ENCODE data around the gene TJAP1.

Gene TJAP1

DNA sequence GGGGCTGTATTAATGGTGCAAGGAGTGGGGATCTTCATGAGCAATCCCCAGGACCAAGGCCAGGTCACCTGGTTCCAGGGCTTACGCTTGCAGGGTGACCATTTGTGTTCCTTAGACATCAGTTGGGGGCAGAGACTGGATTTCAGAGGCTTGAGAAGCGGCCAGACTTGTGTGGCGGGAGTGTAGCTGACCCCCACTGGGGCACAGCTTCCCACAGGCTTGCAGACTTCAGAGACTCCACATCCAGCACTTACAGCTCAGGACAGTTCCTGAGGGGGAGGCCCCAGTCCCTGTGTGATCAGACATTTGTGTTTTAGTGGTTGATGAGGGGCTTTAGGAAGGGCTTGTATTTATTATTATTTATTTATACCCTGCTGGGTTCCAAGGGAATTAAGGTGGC lies 15.3 kb downstream of the TJAP1 start:
- Histone ChIP-seq H3K9me2 (ENCODE audit: low read depth, low read length) (no peaks in the 10 kb centered on the region), H3K79me2 (ENCODE audit: insufficient read depth, low read length) (no peaks in the 10 kb centered on the region), H3K4me2 (ENCODE audit: low read length) (no peak overlapping the region), H2AFZ (ENCODE audit: low read length) (no peak overlapping the region), H3K9me3 (ENCODE audit: low read length) (no peaks in the 10 kb centered on the region), H3K36me3 (ENCODE audit: insufficient read depth, low read length) (no peaks in the 10 kb centered on the region), H3F3A (ENCODE audit: insufficient read depth, low read length) (no peaks in the 10 kb centered on the region), H3K4me3 (ENCODE audit: low read depth, low read length, poor library complexity, severe bottlenecking) (no peak overlapping the region), H3K27ac (ENCODE audit: low read depth, low read length, poor library complexity, severe bottlenecking) (no peak overlapping the region), H3K9ac (ENCODE audit: low read length) (no peak overlapping the region), H3K4me1 (ENCODE audit: insufficient read depth, low read length, severe bottlenecking) (peaks cover 6% of the 10 kb centered on the region), H4K20me1 (ENCODE audit: insufficient read depth, low read length) (no peaks in the 10 kb centered on the region), H3K27me3 (ENCODE audit: insufficient read depth, low read length) (no peaks in the 10 kb centered on the region)
- TF ChIP-seq, protein P1, sequence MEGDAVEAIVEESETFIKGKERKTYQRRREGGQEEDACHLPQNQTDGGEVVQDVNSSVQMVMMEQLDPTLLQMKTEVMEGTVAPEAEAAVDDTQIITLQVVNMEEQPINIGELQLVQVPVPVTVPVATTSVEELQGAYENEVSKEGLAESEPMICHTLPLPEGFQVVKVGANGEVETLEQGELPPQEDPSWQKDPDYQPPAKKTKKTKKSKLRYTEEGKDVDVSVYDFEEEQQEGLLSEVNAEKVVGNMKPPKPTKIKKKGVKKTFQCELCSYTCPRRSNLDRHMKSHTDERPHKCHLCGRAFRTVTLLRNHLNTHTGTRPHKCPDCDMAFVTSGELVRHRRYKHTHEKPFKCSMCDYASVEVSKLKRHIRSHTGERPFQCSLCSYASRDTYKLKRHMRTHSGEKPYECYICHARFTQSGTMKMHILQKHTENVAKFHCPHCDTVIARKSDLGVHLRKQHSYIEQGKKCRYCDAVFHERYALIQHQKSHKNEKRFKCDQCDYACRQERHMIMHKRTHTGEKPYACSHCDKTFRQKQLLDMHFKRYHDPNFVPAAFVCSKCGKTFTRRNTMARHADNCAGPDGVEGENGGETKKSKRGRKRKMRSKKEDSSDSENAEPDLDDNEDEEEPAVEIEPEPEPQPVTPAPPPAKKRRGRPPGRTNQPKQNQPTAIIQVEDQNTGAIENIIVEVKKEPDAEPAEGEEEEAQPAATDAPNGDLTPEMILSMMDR (IDR thresholded peaks at IDR 0.05; ENCODE audit: low read length) = no peak
- TF ChIP-seq EZH2 (IDR thresholded peaks at IDR 0.05; ENCODE audit: borderline replicate concordance, low read length) = no peak

DNA sequence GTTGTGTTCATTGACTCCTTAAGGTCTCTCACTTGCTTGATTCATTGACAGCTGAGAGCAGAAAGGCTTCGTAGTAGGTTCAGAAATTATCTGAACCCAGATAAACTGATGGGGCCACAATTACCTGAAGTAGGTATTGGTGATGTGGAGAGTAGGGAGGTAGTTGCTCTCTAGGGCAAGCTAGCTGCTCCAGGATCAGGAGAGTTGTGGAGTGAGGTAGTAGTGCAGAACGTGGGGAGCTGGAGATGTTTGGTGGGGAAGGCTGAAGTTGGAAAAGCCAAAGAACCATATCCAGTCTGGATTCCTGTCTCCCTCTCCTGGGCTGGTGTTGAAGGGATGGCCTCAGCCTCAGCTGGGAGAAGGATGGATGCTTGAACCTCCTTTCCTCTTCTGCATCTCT lies 15.9 kb downstream of the TJAP1 start:
- Histone ChIP-seq H3F3A (ENCODE audit: insufficient read depth, low read length) (no peaks in the 10 kb centered on the region), H3K27ac (ENCODE audit: low read depth, low read length, poor library complexity, severe bottlenecking) (no peak overlapping the region), H3K79me2 (ENCODE audit: insufficient read depth, low read length) (no peaks in the 10 kb centered on the region), H3K9me3 (ENCODE audit: low read length) (no peaks in the 10 kb centered on the region), H3K9ac (ENCODE audit: low read length) (no peak overlapping the region), H3K4me2 (ENCODE audit: low read length) (no peak overlapping the region), H3K36me3 (ENCODE audit: insufficient read depth, low read length) (no peaks in the 10 kb centered on the region), H3K27me3 (ENCODE audit: insufficient read depth, low read length) (no peaks in the 10 kb centered on the region), H3K9me2 (ENCODE audit: low read depth, low read length) (no peaks in the 10 kb centered on the region), H4K20me1 (ENCODE audit: insufficient read depth, low read length) (no peaks in the 10 kb centered on the region), H3K4me3 (ENCODE audit: low read depth, low read length, poor library complexity, severe bottlenecking) (no peak overlapping the region), H2AFZ (ENCODE audit: low read length) (no peak overlapping the region), H3K4me1 (ENCODE audit: insufficient read depth, low read length, severe bottlenecking) (peaks cover 6% of the 10 kb centered on the region)
- TF ChIP-seq, protein P1 (IDR thresholded peaks at IDR 0.05; ENCODE audit: low read length) = no peak
- no peak for TF ChIP-seq EZH2 (IDR thresholded peaks at IDR 0.05; ENCODE audit: borderline replicate concordance, low read length)

DNA sequence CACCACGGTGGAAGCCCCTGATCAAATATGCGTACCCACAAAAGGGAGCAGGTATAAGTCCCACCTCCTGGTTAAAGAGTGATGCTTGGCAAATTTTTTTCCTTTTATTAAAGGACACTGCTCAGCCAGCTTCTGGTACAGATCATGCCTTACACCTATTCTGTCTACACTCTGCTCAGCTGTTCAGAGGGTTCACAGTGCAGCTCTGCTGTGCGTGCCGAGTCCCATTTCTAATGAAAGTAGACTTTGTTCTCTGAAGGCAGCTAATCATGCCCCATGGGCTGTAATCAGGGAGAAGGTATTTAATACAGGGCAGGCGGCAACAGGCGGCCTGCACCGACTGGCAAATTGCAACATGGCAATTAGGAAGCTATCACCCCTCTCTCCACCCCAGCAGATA lies 16.5 kb downstream of the TJAP1 start:
- Histone ChIP-seq H3K4me1 (ENCODE audit: insufficient read depth, low read length, severe bottlenecking) (peaks cover 6% of the 10 kb centered on the region), H3K9me2 (ENCODE audit: low read depth, low read length) (no peaks in the 10 kb centered on the region), H3F3A (ENCODE audit: insufficient read depth, low read length) (no peaks in the 10 kb centered on the region), H3K9me3 (ENCODE audit: low read length) (no peaks in the 10 kb centered on the region), H3K4me2 (ENCODE audit: low read length) (no peak overlapping the region), H3K27ac (ENCODE audit: low read depth, low read length, poor library complexity, severe bottlenecking) (no peak overlapping the region), H3K79me2 (ENCODE audit: insufficient read depth, low read length) (no peaks in the 10 kb centered on the region), H3K27me3 (ENCODE audit: insufficient read depth, low read length) (no peaks in the 10 kb centered on the region), H3K9ac (ENCODE audit: low read length) (no peak overlapping the region), H3K4me3 (ENCODE audit: low read depth, low read length, poor library complexity, severe bottlenecking) (no peak overlapping the region), H2AFZ (ENCODE audit: low read length) (no peak overlapping the region), H3K36me3 (ENCODE audit: insufficient read depth, low read length) (peaks cover 3% of the 10 kb centered on the region; the same call in 1 of the 2 replicates), H4K20me1 (ENCODE audit: insufficient read depth, low read length) (no peaks in the 10 kb centered on the region)
- TF ChIP-seq, protein P1 (IDR thresholded peaks at IDR 0.05; ENCODE audit: low read length) = no peak
- no peak for TF ChIP-seq EZH2 (IDR thresholded peaks at IDR 0.05; ENCODE audit: borderline replicate concordance, low read length)

Measured in OCI-LY1 (cell line).